ENCODE results near the gene CD4. TPM values are rescaled to one million over a fixed set of nuclear protein-coding genes. Genes with fewer than 3 reads are reported as not detected.

The CD4 gene
- total and polyA plus RNA-seq, 2 donors (not counting 1 experiment from before 2014, with no cell fraction given) = 27.2 to 152 TPM

DNA sequence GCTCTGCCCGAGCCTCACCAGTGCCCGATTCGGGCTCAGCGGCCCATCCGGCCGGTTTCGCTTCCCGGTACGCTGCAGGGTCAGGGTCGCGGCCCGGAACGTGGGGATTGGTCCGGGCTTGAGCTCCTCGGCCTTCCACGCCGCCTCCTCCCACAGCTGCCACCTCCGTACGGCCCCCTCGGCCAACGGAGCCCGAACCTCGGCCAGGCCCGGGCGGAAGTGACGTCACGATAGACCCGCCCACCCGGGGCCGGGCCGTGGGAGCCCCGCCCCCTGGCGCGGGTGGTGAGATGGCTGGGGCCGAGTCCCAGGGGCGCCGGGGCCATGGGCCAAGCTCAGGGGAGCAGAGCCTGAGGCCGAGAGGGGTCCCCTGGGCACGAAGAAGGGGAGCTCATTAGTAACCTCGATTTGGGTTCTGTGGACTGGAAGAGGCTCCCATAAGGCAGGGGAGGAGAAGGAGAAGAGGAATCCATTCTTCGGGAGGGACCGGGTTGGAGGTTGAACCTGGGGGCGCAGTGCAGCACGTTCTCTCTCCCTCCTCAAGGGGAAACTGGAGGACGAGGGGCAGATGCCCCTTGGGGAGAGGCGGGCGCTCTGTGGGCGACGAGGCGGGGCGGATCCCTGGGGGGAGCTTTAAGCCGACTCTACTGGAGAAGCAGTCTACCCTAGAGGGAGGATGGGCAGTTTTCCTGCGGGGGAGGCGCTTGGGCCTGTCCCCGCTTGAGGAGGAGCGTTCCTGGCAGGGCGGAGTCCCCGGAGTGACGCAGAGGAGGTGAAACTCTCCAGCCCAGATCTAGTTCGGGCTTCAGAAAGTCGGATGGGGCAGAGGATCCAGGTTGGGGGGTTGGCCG, 36.2 kb upstream of the CD4 start, which contains the start of gene MLF2:
Gene MLF2, minus strand, starts transcription at position 221 of the 851 bp plus-strand sequence. CDS start 807 bp downstream, outside the sequence.
- Histone ChIP-seq H3K4me1 (ENCODE audit: control insufficient read depth, extremely low read depth, insufficient read depth, low read length) (peaks cover 13% of the 10 kb centered on the region), H3K9me3 (ENCODE audit: control insufficient read depth, insufficient read depth, low read depth, low read length) (no peaks in the 10 kb centered on the region), H2AFZ (ENCODE audit: low read length) (peak within 1 kb of the TSS; percentile 70), H3K27ac (ENCODE audit: insufficient read depth, low read length) (peak within 1 kb of the TSS; percentile 99), H3K36me3 (ENCODE audit: control insufficient read depth, insufficient read depth, low read length) (peaks cover 22% of the 10 kb centered on the region), H3K9ac (ENCODE audit: insufficient read depth, low read length) (peak within 1 kb of the TSS; percentile 95), H3K79me2 (ENCODE audit: control insufficient read depth, insufficient read depth, low read length) (peaks cover 26% of the 10 kb centered on the region), H3K27me3 (ENCODE audit: control insufficient read depth, insufficient read depth, low read length) (no peaks in the 10 kb centered on the region), H3K4me3 (replicated peaks in 1 of 4; ENCODE audit: control extremely low read depth in 1 of 4, insufficient read depth in 1 of 4, low read depth in 3 of 4, low read length in 4 of 4) (peak within 1 kb of the TSS; percentile 60 to 95 (median 85)), H4K20me1 (ENCODE audit: control insufficient read depth, extremely low read depth, insufficient read depth, low read length) (no peaks in the 10 kb centered on the region), H3K4me2 (ENCODE audit: extremely low read depth, insufficient read depth, low read length) (peak within 1 kb of the TSS; percentile 96)
- peak; percentile 99 for DNase-seq (ENCODE audit: low read depth in 2 of 2)
- TF ChIP-seq EZH2 (IDR thresholded peaks at IDR 0.05; ENCODE audit: low read length, missing control alignments) (no peak), CTCF (conservative IDR thresholded peaks at IDR 0.05 in 1 of 2, IDR thresholded peaks at IDR 0.05 in 1 of 2; ENCODE audit: low read depth in 1 of 2, low read length in 2 of 2) (peak in 1 of 2 donors; percentile 95)

GRCh38 chr12:6753772-6754356, 35.5 kb upstream of the CD4 start:
- TF ChIP-seq EZH2 (IDR thresholded peaks at IDR 0.05; ENCODE audit: low read length, missing control alignments) = no peak
- TF ChIP-seq CTCF (conservative IDR thresholded peaks at IDR 0.05 in 1 of 2, IDR thresholded peaks at IDR 0.05 in 1 of 2; ENCODE audit: low read depth in 1 of 2, low read length in 2 of 2) = peak in 1 of 2 donors; percentile 90
- H3K27ac ChIP-seq (ENCODE audit: insufficient read depth, low read length) = no peak overlapping the region
- no peak for DNase-seq (ENCODE audit: low read depth in 2 of 2)
- no peaks in the 10 kb centered on the region for H3K27me3 ChIP-seq (ENCODE audit: control insufficient read depth, insufficient read depth, low read length)
- no peaks in the 10 kb centered on the region for H4K20me1 ChIP-seq (ENCODE audit: control insufficient read depth, extremely low read depth, insufficient read depth, low read length)
- peaks cover 13% of the 10 kb centered on the region for H3K4me1 ChIP-seq (ENCODE audit: control insufficient read depth, extremely low read depth, insufficient read depth, low read length)
- no peaks in the 10 kb centered on the region for H3K9me3 ChIP-seq (ENCODE audit: control insufficient read depth, insufficient read depth, low read depth, low read length)
- H3K79me2 ChIP-seq (ENCODE audit: control insufficient read depth, insufficient read depth, low read length) = peaks cover 26% of the 10 kb centered on the region
- H3K4me2 ChIP-seq (ENCODE audit: extremely low read depth, insufficient read depth, low read length) = peak overlapping the region; percentile 11
- H3K36me3 ChIP-seq (ENCODE audit: control insufficient read depth, insufficient read depth, low read length) = peaks cover 18% of the 10 kb centered on the region
- no peak overlapping the region for H3K9ac ChIP-seq (ENCODE audit: insufficient read depth, low read length)
- H3K4me3 ChIP-seq (replicated peaks in 1 of 4; ENCODE audit: control extremely low read depth in 1 of 4, insufficient read depth in 1 of 4, low read depth in 3 of 4, low read length in 4 of 4) = no peak overlapping the region
- H2AFZ ChIP-seq (ENCODE audit: low read length) = peak overlapping the region; percentile 6

DNA sequence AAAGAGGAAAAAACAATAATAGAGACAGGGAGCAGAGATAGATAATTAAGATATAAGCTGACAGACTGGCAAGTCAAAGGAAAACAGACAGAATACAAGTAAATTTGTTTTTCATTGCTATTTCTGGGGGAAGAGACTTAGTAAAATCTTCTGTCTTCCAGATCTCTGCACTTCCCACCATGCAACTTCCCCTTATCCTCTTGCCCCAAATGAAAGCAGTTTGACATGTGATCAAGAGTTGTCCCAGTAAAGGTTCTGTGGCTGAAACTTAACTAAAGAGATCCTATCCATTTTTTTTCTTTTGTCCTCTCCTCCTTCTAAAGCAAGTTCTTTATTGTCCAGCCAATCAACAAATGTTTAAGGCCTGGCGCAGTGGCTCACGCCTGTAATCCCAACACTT, 34.9 kb upstream of the CD4 start:
- peaks cover 26% of the 10 kb centered on the region for H3K79me2 ChIP-seq (ENCODE audit: control insufficient read depth, insufficient read depth, low read length)
- no peaks in the 10 kb centered on the region for H3K9me3 ChIP-seq (ENCODE audit: control insufficient read depth, insufficient read depth, low read depth, low read length)
- H2AFZ ChIP-seq (ENCODE audit: low read length) = no peak overlapping the region
- no peak overlapping the region for H3K9ac ChIP-seq (ENCODE audit: insufficient read depth, low read length)
- H3K27ac ChIP-seq (ENCODE audit: insufficient read depth, low read length) = no peak overlapping the region
- no peak overlapping the region for H3K4me3 ChIP-seq (replicated peaks in 1 of 4; ENCODE audit: control extremely low read depth in 1 of 4, insufficient read depth in 1 of 4, low read depth in 3 of 4, low read length in 4 of 4)
- no peak for DNase-seq (ENCODE audit: low read depth in 2 of 2)
- no peaks in the 10 kb centered on the region for H4K20me1 ChIP-seq (ENCODE audit: control insufficient read depth, extremely low read depth, insufficient read depth, low read length)
- H3K4me2 ChIP-seq (ENCODE audit: extremely low read depth, insufficient read depth, low read length) = no peak overlapping the region
- peaks cover 13% of the 10 kb centered on the region for H3K4me1 ChIP-seq (ENCODE audit: control insufficient read depth, extremely low read depth, insufficient read depth, low read length)
- H3K27me3 ChIP-seq (ENCODE audit: control insufficient read depth, insufficient read depth, low read length) = no peaks in the 10 kb centered on the region
- TF ChIP-seq EZH2 (IDR thresholded peaks at IDR 0.05; ENCODE audit: low read length, missing control alignments) (no peak), CTCF (conservative IDR thresholded peaks at IDR 0.05 in 1 of 2, IDR thresholded peaks at IDR 0.05 in 1 of 2; ENCODE audit: low read depth in 1 of 2, low read length in 2 of 2) (no peak)
- peaks cover 14% of the 10 kb centered on the region for H3K36me3 ChIP-seq (ENCODE audit: control insufficient read depth, insufficient read depth, low read length)

Data from fibroblast of lung (primary cell).